ENCODE data around the gene ANKRD44.

- no peak for TF ChIP-seq CTCF (IDR thresholded peaks at IDR 0.05)
- TF ChIP-seq CBFB (CRISPR knock-in tag; IDR thresholded peaks at IDR 0.05; ENCODE audit: low read depth), result no peak
- no peak for TF ChIP-seq SP1 (CRISPR knock-in tag; conservative IDR thresholded peaks at IDR 0.05)
- no peak for TF ChIP-seq RELA (CRISPR knock-in tag; IDR thresholded peaks at IDR 0.05; ENCODE audit: borderline replicate concordance)
- no peak for TF ChIP-seq ETV6 (CRISPR knock-in tag; IDR thresholded peaks at IDR 0.05)
- no peak for TF ChIP-seq ELF4 (CRISPR knock-in tag; IDR thresholded peaks at IDR 0.05; ENCODE audit: low read depth)
- TF ChIP-seq USF1 (CRISPR knock-in tag; IDR thresholded peaks at IDR 0.05), result no peak
- no peak for TF ChIP-seq ESRRA (CRISPR knock-in tag; IDR thresholded peaks at IDR 0.05; ENCODE audit: borderline replicate concordance)
- no peak for TF ChIP-seq ZNF425 (CRISPR knock-in tag; conservative IDR thresholded peaks at IDR 0.05)
- TF ChIP-seq FOXJ3 (CRISPR knock-in tag; IDR thresholded peaks at IDR 0.05; ENCODE audit: borderline replicate concordance), result no peak
- no peak for TF ChIP-seq IRF1 (CRISPR knock-in tag; IDR thresholded peaks at IDR 0.05)
- TF ChIP-seq GTF2I (CRISPR knock-in tag; conservative IDR thresholded peaks at IDR 0.05), result no peak
- TF ChIP-seq PREB (CRISPR knock-in tag; IDR thresholded peaks at IDR 0.05; ENCODE audit: borderline replicate concordance), result no peak
- no peak for TF ChIP-seq NR2C2 (CRISPR knock-in tag; IDR thresholded peaks at IDR 0.05)
Measured at GRCh38 chr2:197197895-197198311, 112.7 kb downstream of the ANKRD44 start.
